ELF-1 (cell line): Measurements from ENCODE around the gene RHBDF2.

Experiments used
- DNase-seq: peaks from one replicate; pipeline ENCODE4 v3.0.0-alpha.2; 2016; ENCODE audit warnings: low read depth, low spot score

The RHBDF2 gene

DNA sequence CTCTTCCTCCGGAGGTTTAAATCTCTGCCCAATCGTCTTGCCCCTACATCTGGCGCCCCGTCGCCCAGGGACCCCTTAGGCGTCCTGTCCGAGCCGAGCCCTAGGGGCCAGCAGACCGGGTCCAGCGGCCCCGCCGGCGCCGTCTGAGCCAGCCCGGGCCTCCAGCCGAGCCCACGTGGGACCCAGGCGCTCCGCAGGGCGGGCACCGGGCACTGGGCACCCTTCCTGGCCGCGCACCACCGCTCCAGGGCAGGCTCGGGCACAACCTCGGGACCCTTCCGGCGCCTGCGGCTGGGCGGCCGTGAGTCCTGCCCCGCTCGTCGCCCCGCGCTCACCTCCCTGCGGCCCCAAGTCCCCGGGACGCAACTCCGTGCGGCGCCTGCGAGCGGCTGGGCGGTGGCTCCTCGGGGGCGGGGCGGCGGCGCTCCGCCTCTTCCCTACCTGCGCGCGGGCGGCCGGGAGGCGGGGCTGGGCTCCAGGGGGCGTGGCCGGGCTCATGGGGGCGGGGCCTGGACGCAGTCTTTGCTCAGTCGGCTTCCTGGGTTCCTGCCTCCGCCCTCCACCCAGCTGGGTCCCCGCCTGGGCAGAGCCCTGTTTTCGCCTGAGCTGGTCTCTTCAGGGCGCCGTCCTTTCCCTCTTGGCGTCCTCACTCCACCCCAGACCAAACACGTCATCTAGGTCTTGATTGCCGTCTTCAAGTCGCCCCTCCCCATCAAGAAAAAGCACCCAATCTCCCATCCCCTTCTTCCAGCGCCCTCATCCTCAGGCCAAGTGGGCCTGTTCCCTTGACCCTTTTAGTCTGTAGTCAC is at the start of gene RHBDF2:
TSS of gene RHBDF2 (minus strand) at position 406 of the 809 bp plus-strand sequence. CDS start 19,899 bp downstream, outside the sequence.
- DNase-seq, result peak; percentile 82

- no peak for DNase-seq
Observed at GRCh38 chr17:76549539-76549938, 48.3 kb upstream of the RHBDF2 start.

- no peak for DNase-seq
Observed at GRCh38 chr17:76549215-76549518, 47.9 kb upstream of the RHBDF2 start.

GRCh38 chr17:76548378-76549214 is 47.4 kb upstream of the RHBDF2 start:
- DNase-seq, result no peak

DNA sequence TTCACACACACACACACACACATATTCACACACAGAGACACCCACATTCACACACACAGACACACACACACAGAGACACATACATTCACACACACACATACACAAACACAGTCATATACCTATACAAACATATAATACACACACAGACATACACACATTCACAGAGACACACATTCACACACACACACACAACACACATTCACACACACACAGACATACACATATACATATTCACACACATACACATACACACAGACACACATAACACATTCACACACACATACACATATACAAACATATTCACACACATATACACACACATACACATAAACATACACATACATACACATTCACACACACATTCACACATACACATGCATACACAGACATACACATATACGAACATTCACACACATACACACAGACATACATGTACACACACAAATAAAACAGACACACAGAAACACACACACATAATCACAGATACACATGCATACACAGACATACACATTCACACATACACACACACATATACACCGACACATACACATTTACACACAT is 46.5 kb upstream of the RHBDF2 start:
- no peak for DNase-seq

DNA sequence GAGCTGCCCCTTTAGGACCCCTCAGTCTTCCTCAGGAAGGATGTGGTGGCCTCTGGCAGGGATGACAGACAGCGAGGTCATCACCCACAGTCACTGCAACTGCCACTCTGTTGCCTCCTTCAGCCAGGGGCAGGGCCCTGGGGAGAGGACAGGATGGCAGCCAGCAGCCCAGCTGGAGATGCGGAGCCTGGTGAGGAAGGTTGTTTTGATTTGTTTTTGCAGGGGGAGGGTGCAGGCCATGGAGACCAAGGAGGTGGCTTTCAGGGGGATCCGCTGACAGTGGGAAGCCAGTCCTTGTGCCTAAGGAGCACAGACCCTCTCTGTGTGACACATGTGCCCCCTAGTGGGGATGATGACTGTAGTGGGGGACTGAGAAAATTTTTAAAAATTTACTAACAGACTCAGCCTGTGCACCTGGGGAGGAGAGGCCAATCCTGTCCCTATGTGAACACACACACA is 46.0 kb upstream of the RHBDF2 start:
- peak; percentile 64 for DNase-seq

DNA sequence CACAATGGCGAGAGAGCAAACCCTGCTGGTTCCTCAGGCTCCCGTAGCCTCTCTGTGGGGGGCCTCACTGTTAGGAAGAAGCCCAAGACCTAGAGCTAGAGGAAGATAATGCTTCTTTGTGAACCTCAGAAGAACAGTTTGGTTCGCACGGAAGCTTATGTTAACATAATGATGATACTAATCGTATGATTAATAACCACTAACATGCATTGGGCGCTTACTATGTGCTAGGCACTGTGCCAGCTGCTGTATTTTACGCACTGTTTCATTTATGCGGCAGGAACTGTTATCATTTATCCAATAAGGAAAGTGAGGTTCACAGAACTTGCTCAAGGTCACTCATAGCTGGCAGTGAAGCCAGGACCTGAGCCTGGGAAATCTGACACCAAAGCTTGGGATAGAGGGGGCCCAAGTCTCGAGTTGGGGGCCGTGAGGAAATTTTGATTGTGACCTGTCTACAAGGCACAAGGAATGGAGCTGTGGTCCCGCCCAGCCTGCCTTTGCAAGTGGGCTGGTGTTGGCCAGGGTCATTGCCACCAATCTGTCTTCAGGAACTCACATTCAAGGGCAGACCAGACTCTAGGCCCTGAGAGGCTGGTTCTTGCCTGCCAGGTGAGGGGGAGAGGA is 45.4 kb upstream of the RHBDF2 start:
- DNase-seq, result no peak

- no peak for DNase-seq
Observed at GRCh38 chr17:76545918-76546555, 44.8 kb upstream of the RHBDF2 start.

DNA sequence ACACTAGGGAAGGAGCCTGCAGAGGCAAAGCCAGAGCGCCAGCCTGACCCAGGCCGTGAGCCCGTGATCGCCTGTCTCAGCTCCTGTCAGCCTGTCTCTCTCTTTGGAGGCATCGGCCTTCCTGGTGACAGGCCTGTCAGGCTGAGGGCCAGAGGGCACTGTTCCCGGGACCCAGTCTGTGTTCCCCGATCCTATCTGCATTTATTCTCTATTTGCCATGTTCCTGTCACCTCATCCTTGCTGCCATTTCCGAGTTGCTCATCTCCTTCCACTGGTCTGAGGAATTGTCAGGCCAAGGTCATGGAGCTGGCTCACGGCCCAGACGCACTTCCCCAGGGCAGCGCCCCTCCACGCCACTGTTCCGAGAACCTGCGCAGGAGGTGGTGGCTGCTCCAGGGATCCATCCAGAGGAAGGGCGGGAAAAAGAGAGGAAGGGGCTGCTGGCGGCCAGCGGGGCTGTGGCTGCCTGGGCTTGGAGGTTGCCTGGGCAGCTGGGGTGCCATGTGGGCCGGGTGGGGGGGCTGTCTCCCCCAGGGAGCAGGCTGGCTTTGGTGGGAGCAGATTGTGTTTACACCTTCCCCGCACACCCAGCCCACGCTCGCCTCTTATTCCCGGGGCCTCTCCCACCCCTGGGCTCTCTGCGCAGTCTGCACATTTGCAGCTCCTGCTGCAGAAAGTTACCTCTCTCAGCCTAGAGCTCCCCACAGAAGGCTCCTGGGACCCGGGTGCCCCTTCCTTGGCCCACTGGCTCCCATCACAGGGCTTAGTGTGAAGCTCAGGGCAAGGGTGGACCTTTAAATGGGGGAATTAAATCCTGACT is 43.5 kb upstream of the RHBDF2 start:
- DNase-seq, result no peak

- peak; percentile 65 for DNase-seq
Observed at GRCh38 chr17:76543826-76544545, 42.8 kb upstream of the RHBDF2 start.

DNA sequence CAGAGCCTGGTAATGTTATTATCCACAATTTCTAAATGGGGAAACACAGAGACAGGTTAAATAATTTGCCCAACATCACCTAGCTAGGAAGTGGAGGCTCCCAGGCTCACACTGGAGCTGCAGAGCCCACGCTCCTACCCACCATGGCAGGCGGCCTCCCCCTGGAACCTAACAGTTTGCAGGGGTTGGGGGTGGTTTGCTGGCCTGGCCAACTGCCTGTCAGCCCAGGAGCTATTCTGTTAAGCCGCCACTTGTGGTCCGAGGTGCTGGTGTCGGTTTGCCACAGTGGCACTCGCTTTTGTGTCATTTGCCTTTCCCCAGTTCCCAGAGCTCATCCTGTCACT is 42.2 kb upstream of the RHBDF2 start:
- no peak for DNase-seq

GRCh38 chr17:76542984-76543383 is 41.8 kb upstream of the RHBDF2 start:
- DNase-seq, result no peak

- no peak for DNase-seq
Observed at GRCh38 chr17:76542566-76542971, 41.3 kb upstream of the RHBDF2 start.

GRCh38 chr17:76541739-76542454 is 40.7 kb upstream of the RHBDF2 start:
- DNase-seq, result no peak

DNA sequence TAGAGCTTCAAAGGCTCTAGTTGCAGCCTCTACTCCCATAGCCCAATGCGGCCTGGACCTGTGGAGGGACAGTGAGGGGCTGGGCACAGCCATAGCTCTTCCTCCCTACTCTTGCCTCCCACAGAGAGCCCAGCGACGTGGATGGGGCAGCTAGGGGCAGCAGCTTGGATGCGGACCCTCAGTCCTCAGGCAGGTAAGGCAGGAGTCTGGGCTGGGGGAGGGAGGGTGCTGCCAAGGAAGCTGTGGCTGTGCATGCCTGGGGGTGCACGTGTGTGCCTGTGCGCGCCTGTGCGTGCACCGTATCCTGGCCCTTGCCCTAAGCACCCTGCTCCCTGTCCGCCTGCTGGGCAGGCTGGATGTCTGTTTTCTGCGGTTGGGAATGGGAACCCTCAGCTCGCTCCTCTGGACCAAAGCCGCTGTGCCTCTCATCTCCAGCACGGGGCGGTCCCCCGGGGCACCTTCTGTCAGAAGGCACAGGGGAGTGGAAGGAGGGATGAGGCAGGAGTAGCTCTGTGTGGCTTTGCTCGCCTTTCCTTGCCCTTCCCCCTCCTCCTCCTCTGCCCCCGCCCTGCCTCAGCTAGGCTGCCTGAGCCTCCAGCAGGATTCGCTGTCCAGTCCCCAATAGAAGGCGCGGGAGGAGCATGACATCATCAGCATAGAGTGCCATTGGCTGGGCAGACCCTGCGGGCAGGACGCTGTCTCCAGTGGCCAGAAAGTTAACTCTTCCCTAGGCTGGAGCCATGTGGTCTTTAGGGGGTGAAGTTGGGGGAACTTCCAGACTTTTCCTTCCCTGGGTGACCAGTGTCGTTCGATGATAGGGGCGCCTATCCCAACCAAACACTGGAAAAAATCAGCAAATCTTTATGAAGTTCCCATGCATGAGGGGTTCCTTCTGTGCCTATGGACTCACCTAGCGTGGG is 39.4 kb upstream of the RHBDF2 start:
- peak; percentile 97 for DNase-seq

- DNase-seq, result no peak
Observed at GRCh38 chr17:76539631-76540271, 38.5 kb upstream of the RHBDF2 start, which contains the start of gene PRCD. Gene PRCD, plus strand, starts transcription at chr17:76540044. Its CDS starts 98 bp downstream, at chr17:76540142.

DNA sequence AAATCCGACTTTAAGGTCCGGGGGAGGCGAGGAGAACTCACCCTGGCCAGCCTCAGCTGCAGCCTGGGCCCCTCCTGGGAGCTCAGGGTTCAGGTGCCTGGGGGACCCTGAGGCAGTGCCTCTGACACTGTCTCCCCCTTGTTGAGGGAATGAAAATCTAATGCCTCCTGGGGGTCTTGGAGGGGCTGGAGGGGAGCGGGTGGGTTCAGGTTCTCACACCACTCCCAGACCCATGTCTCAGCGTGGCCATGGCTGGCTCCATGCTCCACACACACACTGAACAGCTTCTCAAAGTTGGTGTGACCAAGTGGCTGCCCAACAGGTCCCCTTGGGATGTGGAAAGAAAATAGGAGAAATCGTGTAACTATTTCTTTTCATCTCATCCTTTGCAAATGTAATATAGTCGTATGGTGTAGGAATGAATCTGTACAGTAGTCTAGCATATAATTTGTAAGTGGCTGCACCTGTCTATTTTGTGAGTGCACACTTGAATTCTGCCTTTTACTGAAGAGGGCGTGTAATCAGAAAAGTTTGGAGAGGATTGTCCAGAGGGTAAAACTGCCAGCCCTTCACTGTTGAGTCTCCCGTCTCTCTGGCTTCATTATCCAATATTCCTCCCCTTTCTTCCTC is 37.8 kb upstream of the RHBDF2 start:
- no peak for DNase-seq
